ENCODE results near the gene ELOVL2. TPM values are rescaled to one million over a fixed set of nuclear protein-coding genes. Genes with fewer than 3 reads are reported as not detected.

ELOVL2 gene
- total RNA-seq, 2 donors from 2014 or later = 2.9 to 3.0 TPM

- Histone ChIP-seq H3K4me3 (no peak overlapping the region), H3K27me3 (no peaks in the 10 kb centered on the region), H3K4me1 (no peaks in the 10 kb centered on the region), H3K9me3 (no peaks in the 10 kb centered on the region), H3K36me3 (replicated peaks in 1 of 2; ENCODE audit: insufficient read depth in 1 of 2, low read depth in 2 of 2) (no peaks in the 10 kb centered on the region), H3K27ac (no peak overlapping the region)
- WGBS, 2 donors = 68 to 90% methylated on average over 1 of the region's 1 CpG
- DNase-seq (no peak), ATAC-seq (no peak)
- TF ChIP-seq CTCF (IDR thresholded peaks at IDR 0.05) = no peak
- no peak for TF ChIP-seq POLR2A (IDR thresholded peaks at IDR 0.05)
- intact Hi-C loops (cut with DNase I) = no loop called here
Measured at GRCh38 chr6:10964684-10965083, 79.4 kb downstream of the ELOVL2 start.

GRCh38 chr6:10963113-10963512 is 81.0 kb downstream of the ELOVL2 start:
- TF ChIP-seq POLR2A (IDR thresholded peaks at IDR 0.05) (no peak), CTCF (IDR thresholded peaks at IDR 0.05) (no peak)
- Histone ChIP-seq H3K4me1 (no peaks in the 10 kb centered on the region), H3K36me3 (replicated peaks in 1 of 2; ENCODE audit: insufficient read depth in 1 of 2, low read depth in 2 of 2) (no peaks in the 10 kb centered on the region), H3K27ac (no peak overlapping the region), H3K27me3 (no peaks in the 10 kb centered on the region), H3K9me3 (no peaks in the 10 kb centered on the region), H3K4me3 (no peak overlapping the region)
- intact Hi-C loops (cut with DNase I) = no loop called here
- 64 to 77% methylated on average over 2 of the region's 2 CpGs for WGBS, 2 donors
- DNase-seq (no peak), ATAC-seq (no peak)

DNA sequence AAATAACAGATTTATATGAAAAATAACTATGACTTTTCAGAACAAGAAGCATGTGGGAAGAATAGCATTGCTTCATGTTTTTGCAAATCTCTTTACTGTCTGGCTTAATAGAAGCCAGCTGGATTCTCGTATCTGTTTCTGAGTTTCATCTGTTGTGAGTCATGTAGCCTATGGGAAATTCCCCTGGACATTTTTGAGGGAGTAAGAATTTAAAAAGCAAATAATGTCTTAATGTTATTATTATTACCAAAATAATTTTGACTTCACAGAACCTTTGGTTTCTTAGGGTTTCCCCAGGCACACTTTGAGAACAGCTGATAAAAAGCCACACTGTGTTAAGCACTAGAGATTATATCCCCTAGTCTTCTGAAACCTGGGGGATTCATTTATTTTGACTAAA is 81.4 kb downstream of the ELOVL2 start:
- DNase-seq = no peak
- no peak overlapping the region for H3K27ac ChIP-seq
- intact Hi-C loops (cut with DNase I) = no loop called here
- TF ChIP-seq POLR2A (IDR thresholded peaks at IDR 0.05) = no peak
- TF ChIP-seq CTCF (IDR thresholded peaks at IDR 0.05) = no peak
- H3K4me3 ChIP-seq = no peak overlapping the region
- no peaks in the 10 kb centered on the region for H3K27me3 ChIP-seq
- H3K9me3 ChIP-seq = no peaks in the 10 kb centered on the region
- 62 to 71% methylated on average over 1 of the region's 1 CpG for WGBS, 2 donors
- ATAC-seq = no peak
- no peaks in the 10 kb centered on the region for H3K4me1 ChIP-seq
- no peaks in the 10 kb centered on the region for H3K36me3 ChIP-seq (replicated peaks in 1 of 2; ENCODE audit: insufficient read depth in 1 of 2, low read depth in 2 of 2)

- Histone ChIP-seq H3K36me3 (replicated peaks in 1 of 2; ENCODE audit: insufficient read depth in 1 of 2, low read depth in 2 of 2) (no peaks in the 10 kb centered on the region), H3K4me1 (no peaks in the 10 kb centered on the region), H3K27me3 (no peaks in the 10 kb centered on the region), H3K9me3 (no peaks in the 10 kb centered on the region), H3K27ac (no peak overlapping the region), H3K4me3 (no peak overlapping the region)
- no peak for ATAC-seq
- intact Hi-C loops (cut with DNase I) = no loop called here
- no peak for DNase-seq
- TF ChIP-seq POLR2A (IDR thresholded peaks at IDR 0.05) (no peak), CTCF (IDR thresholded peaks at IDR 0.05) (no peak)
- 76 to 78% methylated on average over 3 of the region's 3 CpGs for WGBS, 2 donors
Measured at GRCh38 chr6:10961837-10962236, 82.3 kb downstream of the ELOVL2 start.

DNA sequence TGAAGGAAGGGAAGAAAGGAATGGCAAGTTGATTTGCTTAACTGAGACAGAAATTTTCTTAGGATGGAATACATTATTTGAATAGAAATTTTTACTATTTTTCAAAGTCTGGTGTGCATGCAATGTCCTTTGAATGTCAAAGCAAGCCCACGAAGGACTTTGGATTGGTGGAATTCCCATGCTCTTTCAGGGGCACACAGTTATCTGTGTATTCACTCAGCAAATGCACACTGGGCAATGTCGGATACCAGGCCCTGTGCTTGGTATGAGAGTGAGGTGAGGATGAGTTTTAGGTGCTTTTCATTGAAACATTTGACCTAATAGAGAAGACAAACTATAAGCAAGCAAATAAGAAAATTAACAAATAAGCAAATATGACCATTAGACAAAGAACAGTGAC is 83.9 kb downstream of the ELOVL2 start:
- H3K4me1 ChIP-seq = no peaks in the 10 kb centered on the region
- no peaks in the 10 kb centered on the region for H3K27me3 ChIP-seq
- DNase-seq = no peak
- no peak overlapping the region for H3K27ac ChIP-seq
- WGBS, 2 donors = 75 to 80% methylated on average over 2 of the region's 2 CpGs
- H3K9me3 ChIP-seq = no peaks in the 10 kb centered on the region
- no peaks in the 10 kb centered on the region for H3K36me3 ChIP-seq (replicated peaks in 1 of 2; ENCODE audit: insufficient read depth in 1 of 2, low read depth in 2 of 2)
- no peak for ATAC-seq
- TF ChIP-seq CTCF (IDR thresholded peaks at IDR 0.05) (no peak), POLR2A (IDR thresholded peaks at IDR 0.05) (no peak)
- H3K4me3 ChIP-seq = no peak overlapping the region
- intact Hi-C loops (cut with DNase I) = no loop called here

All from body of pancreas (tissue), 4 donors.